GM12878 (cell line): ENCODE measurements around the gene ZGLP1.

Source experiments
- CREB1 ChIP-seq: IDR thresholded peaks from 2 replicates; pipeline ENCODE4 v1.6.1; 2012; ENCODE audit warnings: low read depth, mild to moderate bottlenecking, inconsistent platforms
- CTCF ChIP-seq, 3 experiments: IDR thresholded peaks in 2 of 3; conservative IDR thresholded peaks in 1 of 3; 2 replicates each; pipeline ENCODE4 v1.5.1; 2011; ENCODE audit warnings: low read depth in 3 of 3, low read length in 3 of 3, mild to moderate bottlenecking in 3 of 3, control low read depth in 2 of 3, moderate library complexity in 2 of 3, inconsistent platforms in 1 of 3, mixed read lengths in 1 of 3; ENCODE audit not compliant: control insufficient read depth in 2 of 3, insufficient read depth in 1 of 3; ENCODE audit errors: extremely low read depth in 1 of 3
- FOS ChIP-seq: IDR thresholded peaks from 3 replicates; pipeline ENCODE4 v1.6.1; 2011; ENCODE audit warnings: borderline replicate concordance; ENCODE audit not compliant: insufficient read length; ENCODE audit errors: extremely low read depth
- HDAC2 ChIP-seq: fragments of 200-600 bp; sonication (generic); IDR thresholded peaks from 2 replicates; pipeline ENCODE4 v1.6.1; 2017
- JUND ChIP-seq: IDR thresholded peaks from 2 replicates; pipeline ENCODE4 v1.6.1; 2012; ENCODE audit warnings: low read depth, mild to moderate bottlenecking, low read length, improper control_type of control experiment, moderate library complexity
- NR2C2 ChIP-seq: IDR thresholded peaks from 2 replicates; pipeline ENCODE4 v1.6.1; 2011; ENCODE audit warnings: borderline replicate concordance, low read depth; ENCODE audit not compliant: control insufficient read depth, insufficient read length
- RAD21 ChIP-seq: IDR thresholded peaks from 2 replicates; pipeline ENCODE4 v1.6.1; 2011; ENCODE audit warnings: mild to moderate bottlenecking, low read depth, low read length, moderate library complexity; ENCODE audit not compliant: insufficient read depth
- RFX5 ChIP-seq: IDR thresholded peaks from 2 replicates; pipeline ENCODE4 v1.6.1; 2011; ENCODE audit warnings: low read depth, low read length, improper control_type of control experiment
- YY1 ChIP-seq: IDR thresholded peaks from 2 replicates; pipeline ENCODE4 v1.6.1; 2011; ENCODE audit warnings: low read depth, mild to moderate bottlenecking, low read length

GRCh38 chr19:10284065-10284959 lies 25.3 kb downstream of the ZGLP1 start:
- TF ChIP-seq CTCF (IDR thresholded peaks at IDR 0.05 in 2 of 3, conservative IDR thresholded peaks at IDR 0.05 in 1 of 3; ENCODE audit: control insufficient read depth in 2 of 3, extremely low read depth in 1 of 3, insufficient read depth in 1 of 3, low read depth in 3 of 3, low read length in 3 of 3) = no peak
- no peak for TF ChIP-seq CREB1
- no peak for TF ChIP-seq FOS
- no peak for TF ChIP-seq RFX5
- TF ChIP-seq RAD21 = no peak
- TF ChIP-seq YY1 = no peak
- no peak for TF ChIP-seq HDAC2
- no peak for TF ChIP-seq JUND
- no peak for TF ChIP-seq NR2C2
